H7 (cell line): ENCODE data around the gene SIRT2. TPM values are rescaled to one million over a fixed set of nuclear protein-coding genes. Genes with fewer than 3 reads are reported as not detected.
A peak's percentile ranks its signal among the peaks of the same experiment; 100 is the strongest.
"Not testable (repeated sequence)": the region's sequence is repeated elsewhere in the genome, so short reads cannot be mapped to it uniquely, and the experiment has no call there.

ENCODE experiments used
- DNase-seq: peaks from one replicate; pipeline ENCODE4 v3.0.0; 2012
- H3K27me3 ChIP-seq: 2 replicates; pipeline ENCODE4 v1.6.0; 2011; ENCODE audit warnings: mild to moderate bottlenecking, low read length; ENCODE audit not compliant: control insufficient read depth, insufficient read depth
- H3K36me3 ChIP-seq: replicated peaks from 2 replicates; pipeline ENCODE4 v1.5.1; 2011; ENCODE audit warnings: low read length; ENCODE audit not compliant: control insufficient read depth, insufficient read depth
- H3K4me3 ChIP-seq: 2 replicates; pipeline ENCODE4 v1.5.1; 2011; ENCODE audit warnings: low read depth, mild to moderate bottlenecking, control low read depth, low read length, moderate library complexity; ENCODE audit not compliant: insufficient read depth
- total RNA-seq: library from RNA; depleted of rRNA; stranded (reverse); fragments of >200 nt; shearing (Covaris generic); gene quantifications from 2 replicates; pipeline ENCODE4 v1.2.3, GENCODE V29; 2014; rRNA removed

Gene SIRT2
- 11.6 and 11.8 TPM in 2 replicates for total RNA-seq

GRCh38 chr19:38899447-38900201 lies at the start of gene SIRT2, which contains the start of gene NFKBIB:
Gene SIRT2 (minus strand): TSS chr19:38899618. CDS start chr19:38899521, 97 bp downstream.
Gene NFKBIB (plus strand): TSS chr19:38899969. CDS start chr19:38900033, 64 bp downstream.
- DNase-seq: peak; percentile 98
- peak within 1 kb of the TSS; percentile 77 for H3K4me3 ChIP-seq
- H3K27me3 ChIP-seq: peaks cover 13% of the 10 kb centered on the region
- H3K36me3 ChIP-seq: peaks cover 2% of the 10 kb centered on the region

- peak; percentile 27 for DNase-seq
- Histone ChIP-seq H3K36me3 (no peaks in the 10 kb centered on the region; the same call in 1 of the 2 replicates), H3K4me3 (no peak overlapping the region), H3K27me3 (no peaks in the 10 kb centered on the region)
These were observed 47.0 kb upstream of the SIRT2 start for GRCh38 chr19:38946229-38947010.

- no peaks in the 10 kb centered on the region for H3K27me3 ChIP-seq
- no peaks in the 10 kb centered on the region; the same call in 1 of the 2 replicates for H3K36me3 ChIP-seq
- H3K4me3 ChIP-seq: no peak overlapping the region
- no peak for DNase-seq
These were observed 46.3 kb upstream of the SIRT2 start for GRCh38 chr19:38945562-38946228.

GRCh38 chr19:38944981-38945506 lies 45.6 kb upstream of the SIRT2 start:
- DNase-seq: peak; percentile 75
- H3K4me3 ChIP-seq: no peak overlapping the region
- no peaks in the 10 kb centered on the region for H3K27me3 ChIP-seq
- no peaks in the 10 kb centered on the region; the same call in 1 of the 2 replicates for H3K36me3 ChIP-seq

- Histone ChIP-seq H3K27me3 (no peaks in the 10 kb centered on the region), H3K4me3 (no peak overlapping the region), H3K36me3 (no peaks in the 10 kb centered on the region; the same call in 1 of the 2 replicates)
- peak; percentile 19 for DNase-seq
These were observed 43.2 kb upstream of the SIRT2 start for GRCh38 chr19:38942471-38943181.

GRCh38 chr19:38941979-38942378 lies 42.6 kb upstream of the SIRT2 start:
- Histone ChIP-seq H3K36me3 (no peaks in the 10 kb centered on the region; the same call in 1 of the 2 replicates), H3K4me3 (no peak overlapping the region), H3K27me3 (no peaks in the 10 kb centered on the region)
- DNase-seq: no peak

- H3K36me3 ChIP-seq, H3K4me3 ChIP-seq, DNase-seq, H3K27me3 ChIP-seq: not testable (repeated sequence)
These were observed 42.0 kb upstream of the SIRT2 start for GRCh38 chr19:38941466-38941865.

GRCh38 chr19:38939957-38940356 lies 40.5 kb upstream of the SIRT2 start:
- Histone ChIP-seq H3K27me3 (no peaks in the 10 kb centered on the region), H3K36me3 (no peaks in the 10 kb centered on the region), H3K4me3 (no peak overlapping the region)
- no peak for DNase-seq

GRCh38 chr19:38933544-38933943 lies 34.1 kb upstream of the SIRT2 start:
- no peaks in the 10 kb centered on the region for H3K27me3 ChIP-seq
- DNase-seq: no peak
- peaks cover 12% of the 10 kb centered on the region for H3K36me3 ChIP-seq
- no peak overlapping the region for H3K4me3 ChIP-seq

GRCh38 chr19:38932425-38933179 lies 33.2 kb upstream of the SIRT2 start:
- H3K4me3 ChIP-seq: no peak overlapping the region
- no peaks in the 10 kb centered on the region for H3K27me3 ChIP-seq
- peak; percentile 64 for DNase-seq
- peaks cover 12% of the 10 kb centered on the region for H3K36me3 ChIP-seq

GRCh38 chr19:38931521-38931793 lies 32.0 kb upstream of the SIRT2 start:
- Histone ChIP-seq H3K36me3 (peaks cover 12% of the 10 kb centered on the region), H3K27me3 (no peaks in the 10 kb centered on the region), H3K4me3 (peak overlapping the region; percentile 97)
- DNase-seq: no peak

- DNase-seq: peak; percentile 99
- Histone ChIP-seq H3K27me3 (no peaks in the 10 kb centered on the region), H3K36me3 (peaks cover 12% of the 10 kb centered on the region), H3K4me3 (peak within 1 kb of the TSS; percentile 97)
These were observed 31.5 kb upstream of the SIRT2 start, which contains the start of gene MRPS12 for GRCh38 chr19:38930776-38931520. Gene MRPS12 (plus strand): TSS chr19:38930944. CDS start chr19:38931295, 351 bp downstream.
